Coronary artery (tissue), 2 donors: Measurements from ENCODE around the gene DSCAML1.

ENCODE experiments used
- DNase-seq: peaks from one replicate; pipeline ENCODE4 v3.0.0-alpha.2; 2017; ENCODE audit warnings: low spot score
- H3K27ac ChIP-seq, 2 donors: fragments of 200-600 bp; sonication (generic); one replicate each; pipeline ENCODE4 v1.5.1; 2016 to 2019
- H3K4me3 ChIP-seq: fragments of 200-600 bp; sonication (generic); 2 replicates; pipeline ENCODE4 v1.5.1; 2016; ENCODE audit warnings: mild to moderate bottlenecking, moderate library complexity
- CTCF ChIP-seq: fragments of 200-600 bp; sonication (generic); IDR thresholded peaks from one replicate; pipeline ENCODE4 v1.5.1; 2019; ENCODE audit warnings: antibody characterized with exemption

The DSCAML1 gene

GRCh38 chr11:117419482-117420142 is 377.4 kb downstream of the DSCAML1 start:
- no peak for DNase-seq
- TF ChIP-seq CTCF = no peak

GRCh38 chr11:117418737-117419481 is 378.1 kb downstream of the DSCAML1 start:
- Histone ChIP-seq H3K27ac (no peak overlapping the region), H3K4me3 (no peak overlapping the region)
- no peak for DNase-seq
- TF ChIP-seq CTCF = no peak

More at GRCh38 chr11:117419482-117420142, 377.4 kb downstream of the DSCAML1 start:
- H3K4me3 ChIP-seq = no peak overlapping the region
- H3K27ac ChIP-seq = no peak overlapping the region

- no peak overlapping the region for H3K27ac ChIP-seq
Measured at GRCh38 chr11:117417856-117418255, 379.2 kb downstream of the DSCAML1 start.

GRCh38 chr11:117417342-117417741 is 379.7 kb downstream of the DSCAML1 start:
- no peak for DNase-seq
- Histone ChIP-seq H3K4me3 (no peak overlapping the region), H3K27ac (no peak overlapping the region)
- TF ChIP-seq CTCF = no peak

More at GRCh38 chr11:117417856-117418255, 379.2 kb downstream of the DSCAML1 start:
- TF ChIP-seq CTCF = no peak
- H3K4me3 ChIP-seq = no peak overlapping the region
- no peak for DNase-seq

- H3K27ac ChIP-seq = no peak overlapping the region
- no peak overlapping the region for H3K4me3 ChIP-seq
- no peak for DNase-seq
- no peak for TF ChIP-seq CTCF
Measured at GRCh38 chr11:117415358-117415896, 381.6 kb downstream of the DSCAML1 start.

- Histone ChIP-seq H3K27ac (no peak overlapping the region), H3K4me3 (no peak overlapping the region)
- DNase-seq = no peak
- no peak for TF ChIP-seq CTCF
Measured at GRCh38 chr11:117414724-117415123, 382.3 kb downstream of the DSCAML1 start.

- no peak for TF ChIP-seq CTCF
Measured at GRCh38 chr11:117413616-117414015, 383.4 kb downstream of the DSCAML1 start.

More at GRCh38 chr11:117413616-117414015, 383.4 kb downstream of the DSCAML1 start:
- H3K4me3 ChIP-seq = no peak overlapping the region
- no peak for DNase-seq
- H3K27ac ChIP-seq = no peak overlapping the region
